ENCODE data around the gene RAB11FIP4. TPM values are rescaled to one million over a fixed set of nuclear protein-coding genes. Genes with fewer than 3 reads are reported as not detected.

The RAB11FIP4 gene
- total and polyA plus RNA-seq, 2 donors from 2014 or later, result 10.0 to 32.5 TPM

DNA sequence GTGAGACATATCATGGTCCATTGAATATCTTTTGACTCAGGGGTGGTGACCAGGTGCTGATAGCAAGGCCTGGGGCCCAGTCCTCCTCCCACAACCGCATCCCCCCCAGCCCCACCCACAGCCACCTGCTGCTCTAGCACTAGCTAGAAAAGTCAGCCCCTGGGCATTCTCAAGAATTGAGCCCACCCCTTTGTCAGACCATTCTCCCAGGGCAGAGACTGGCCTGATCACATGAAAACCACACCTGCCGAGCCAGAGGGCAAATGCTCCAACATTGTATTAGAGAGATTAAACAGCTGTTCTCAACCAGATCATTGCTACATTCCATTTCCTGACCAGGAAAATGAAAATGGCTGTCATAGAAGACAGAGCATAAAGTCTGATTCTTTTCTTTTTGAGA, 62.4 kb downstream of the RAB11FIP4 start:
- TF ChIP-seq, protein P1, sequence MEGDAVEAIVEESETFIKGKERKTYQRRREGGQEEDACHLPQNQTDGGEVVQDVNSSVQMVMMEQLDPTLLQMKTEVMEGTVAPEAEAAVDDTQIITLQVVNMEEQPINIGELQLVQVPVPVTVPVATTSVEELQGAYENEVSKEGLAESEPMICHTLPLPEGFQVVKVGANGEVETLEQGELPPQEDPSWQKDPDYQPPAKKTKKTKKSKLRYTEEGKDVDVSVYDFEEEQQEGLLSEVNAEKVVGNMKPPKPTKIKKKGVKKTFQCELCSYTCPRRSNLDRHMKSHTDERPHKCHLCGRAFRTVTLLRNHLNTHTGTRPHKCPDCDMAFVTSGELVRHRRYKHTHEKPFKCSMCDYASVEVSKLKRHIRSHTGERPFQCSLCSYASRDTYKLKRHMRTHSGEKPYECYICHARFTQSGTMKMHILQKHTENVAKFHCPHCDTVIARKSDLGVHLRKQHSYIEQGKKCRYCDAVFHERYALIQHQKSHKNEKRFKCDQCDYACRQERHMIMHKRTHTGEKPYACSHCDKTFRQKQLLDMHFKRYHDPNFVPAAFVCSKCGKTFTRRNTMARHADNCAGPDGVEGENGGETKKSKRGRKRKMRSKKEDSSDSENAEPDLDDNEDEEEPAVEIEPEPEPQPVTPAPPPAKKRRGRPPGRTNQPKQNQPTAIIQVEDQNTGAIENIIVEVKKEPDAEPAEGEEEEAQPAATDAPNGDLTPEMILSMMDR (IDR thresholded peaks at IDR 0.05; ENCODE audit: borderline replicate concordance, extremely low read depth, insufficient read depth), result no peak
- DNase-seq (no peak), FAIRE-seq (no peak)
- no peaks in the 10 kb centered on the region for H3K4me1 ChIP-seq (ENCODE audit: control insufficient read depth in 2 of 3, insufficient read depth in 2 of 3, low read depth in 1 of 3, low read length in 3 of 3)
- H3K4me3 ChIP-seq (ENCODE audit: low read length in 3 of 3), result no peak overlapping the region
- no peak overlapping the region for H3K27ac ChIP-seq (ENCODE audit: low read depth in 2 of 2, low read length in 2 of 2)
- no peak overlapping the region for H3K9ac ChIP-seq (ENCODE audit: low read length in 3 of 3)
- intact Hi-C loops (cut with DNase I), result no loop called here
- H3K36me3 ChIP-seq (ENCODE audit: control insufficient read depth in 2 of 3, insufficient read depth in 3 of 3, low read length in 3 of 3), result no peaks in the 10 kb centered on the region
- no peaks in the 10 kb centered on the region for H3K9me3 ChIP-seq (ENCODE audit: control insufficient read depth in 2 of 3, insufficient read depth in 1 of 3, low read length in 3 of 3)
- H3K27me3 ChIP-seq (ENCODE audit: control insufficient read depth, insufficient read depth, low read length), result no peaks in the 10 kb centered on the region

DNA sequence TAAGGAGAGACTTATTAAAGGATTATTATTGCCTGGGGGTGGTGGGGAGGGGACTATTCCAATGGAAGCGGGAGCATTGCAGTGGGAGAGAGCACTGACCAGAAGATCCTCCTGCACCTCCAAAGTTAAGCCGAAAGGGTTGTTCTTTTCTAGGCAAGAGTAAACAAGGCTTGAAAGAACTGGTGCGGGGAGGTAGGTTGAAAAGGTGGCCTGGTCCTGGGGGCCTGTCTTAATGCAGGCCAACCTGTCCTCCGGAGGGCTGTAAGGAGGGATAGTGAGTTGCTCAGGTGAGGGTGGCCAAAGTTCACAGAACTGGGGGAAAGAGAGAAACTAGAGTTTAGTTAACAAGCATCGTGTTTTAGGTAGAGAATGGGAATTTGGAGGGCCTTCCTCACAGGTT, 65.3 kb downstream of the RAB11FIP4 start:
- Histone ChIP-seq H3K9ac (ENCODE audit: low read length in 3 of 3) (no peak overlapping the region), H3K36me3 (ENCODE audit: control insufficient read depth in 2 of 3, insufficient read depth in 3 of 3, low read length in 3 of 3) (no peaks in the 10 kb centered on the region), H3K27ac (ENCODE audit: low read depth in 2 of 2, low read length in 2 of 2) (no peak overlapping the region), H3K9me3 (ENCODE audit: control insufficient read depth in 2 of 3, insufficient read depth in 1 of 3, low read length in 3 of 3) (no peaks in the 10 kb centered on the region), H3K4me1 (ENCODE audit: control insufficient read depth in 2 of 3, insufficient read depth in 2 of 3, low read depth in 1 of 3, low read length in 3 of 3) (no peaks in the 10 kb centered on the region), H3K4me3 (ENCODE audit: low read length in 3 of 3) (no peak overlapping the region), H3K27me3 (ENCODE audit: control insufficient read depth, insufficient read depth, low read length) (no peaks in the 10 kb centered on the region)
- intact Hi-C loops (cut with DNase I), result no loop called here
- TF ChIP-seq, protein P1 (IDR thresholded peaks at IDR 0.05; ENCODE audit: borderline replicate concordance, extremely low read depth, insufficient read depth), result no peak
- DNase-seq (no peak), FAIRE-seq (no peak)

DNA sequence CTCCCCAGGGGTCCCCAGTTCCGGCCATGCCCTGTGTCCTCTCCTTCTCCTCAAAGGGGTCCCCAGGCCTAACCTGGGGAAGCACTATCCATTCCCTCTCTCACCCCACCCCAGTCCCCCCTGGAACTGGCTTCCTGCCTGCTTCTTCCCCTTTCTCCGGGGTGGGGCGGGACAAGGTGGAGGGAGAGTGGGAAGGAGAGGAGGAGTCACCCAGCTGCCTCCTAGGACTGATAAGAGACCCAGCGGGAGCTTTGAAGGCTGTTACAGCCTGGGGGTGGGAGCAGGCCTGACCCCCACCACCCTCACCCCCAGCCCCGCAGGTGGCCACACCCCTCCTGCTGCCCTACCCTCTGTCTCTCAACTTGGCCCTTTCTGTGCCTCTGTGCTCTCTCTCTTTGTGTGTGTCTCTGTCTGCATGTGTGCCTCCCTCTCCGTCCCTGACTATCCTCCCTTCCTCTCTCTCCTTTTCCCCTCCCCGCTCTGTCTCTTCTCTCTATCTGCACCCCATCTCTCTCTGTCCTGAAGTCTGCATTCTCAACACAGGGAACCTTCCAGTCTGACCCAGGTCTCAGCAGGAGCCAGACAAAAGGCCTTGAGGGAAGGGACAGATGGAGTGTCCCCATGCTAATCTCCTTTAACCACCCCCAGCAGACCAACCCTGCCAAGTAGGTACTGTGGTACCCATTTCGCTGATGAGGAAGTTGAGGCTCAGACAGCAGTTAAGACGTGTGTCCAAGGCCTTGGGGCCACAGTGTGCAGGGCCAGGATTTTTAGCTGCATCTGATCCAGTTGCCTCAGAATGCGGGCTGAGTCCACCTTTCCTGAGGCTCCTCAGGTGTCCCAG, 66.1 kb downstream of the RAB11FIP4 start:
- Histone ChIP-seq H3K9ac (ENCODE audit: low read length in 3 of 3) (no peak overlapping the region), H3K36me3 (ENCODE audit: control insufficient read depth in 2 of 3, insufficient read depth in 3 of 3, low read length in 3 of 3) (no peaks in the 10 kb centered on the region), H3K9me3 (ENCODE audit: control insufficient read depth in 2 of 3, insufficient read depth in 1 of 3, low read length in 3 of 3) (no peaks in the 10 kb centered on the region), H3K27me3 (ENCODE audit: control insufficient read depth, insufficient read depth, low read length) (no peaks in the 10 kb centered on the region), H3K27ac (ENCODE audit: low read depth in 2 of 2, low read length in 2 of 2) (no peak overlapping the region), H3K4me3 (ENCODE audit: low read length in 3 of 3) (no peak overlapping the region), H3K4me1 (ENCODE audit: control insufficient read depth in 2 of 3, insufficient read depth in 2 of 3, low read depth in 1 of 3, low read length in 3 of 3) (no peaks in the 10 kb centered on the region)
- FAIRE-seq (no peak), DNase-seq (no peak)
- intact Hi-C loops (cut with DNase I), result no loop called here
- TF ChIP-seq, protein P1 (IDR thresholded peaks at IDR 0.05; ENCODE audit: borderline replicate concordance, extremely low read depth, insufficient read depth), result no peak

Data from kidney (tissue), 14 donors.